ENCODE measurements around the gene GRID2. TPM values are rescaled to one million over a fixed set of nuclear protein-coding genes. Genes with fewer than 3 reads are reported as not detected.
"Not testable (repeated sequence)": the region's sequence is repeated elsewhere in the genome, so short reads cannot be mapped to it uniquely, and the experiment has no call there.

The GRID2 gene
- total and polyA plus RNA-seq, 9 of the 15 experiments (the other 6 are each of a cell fraction or from before 2014, with no cell fraction given), result 0.04 TPM; not detected in 7

GRCh38 chr4:93299118-93299517 is 995.4 kb downstream of the GRID2 start (continued):
- TF ChIP-seq, protein P1, sequence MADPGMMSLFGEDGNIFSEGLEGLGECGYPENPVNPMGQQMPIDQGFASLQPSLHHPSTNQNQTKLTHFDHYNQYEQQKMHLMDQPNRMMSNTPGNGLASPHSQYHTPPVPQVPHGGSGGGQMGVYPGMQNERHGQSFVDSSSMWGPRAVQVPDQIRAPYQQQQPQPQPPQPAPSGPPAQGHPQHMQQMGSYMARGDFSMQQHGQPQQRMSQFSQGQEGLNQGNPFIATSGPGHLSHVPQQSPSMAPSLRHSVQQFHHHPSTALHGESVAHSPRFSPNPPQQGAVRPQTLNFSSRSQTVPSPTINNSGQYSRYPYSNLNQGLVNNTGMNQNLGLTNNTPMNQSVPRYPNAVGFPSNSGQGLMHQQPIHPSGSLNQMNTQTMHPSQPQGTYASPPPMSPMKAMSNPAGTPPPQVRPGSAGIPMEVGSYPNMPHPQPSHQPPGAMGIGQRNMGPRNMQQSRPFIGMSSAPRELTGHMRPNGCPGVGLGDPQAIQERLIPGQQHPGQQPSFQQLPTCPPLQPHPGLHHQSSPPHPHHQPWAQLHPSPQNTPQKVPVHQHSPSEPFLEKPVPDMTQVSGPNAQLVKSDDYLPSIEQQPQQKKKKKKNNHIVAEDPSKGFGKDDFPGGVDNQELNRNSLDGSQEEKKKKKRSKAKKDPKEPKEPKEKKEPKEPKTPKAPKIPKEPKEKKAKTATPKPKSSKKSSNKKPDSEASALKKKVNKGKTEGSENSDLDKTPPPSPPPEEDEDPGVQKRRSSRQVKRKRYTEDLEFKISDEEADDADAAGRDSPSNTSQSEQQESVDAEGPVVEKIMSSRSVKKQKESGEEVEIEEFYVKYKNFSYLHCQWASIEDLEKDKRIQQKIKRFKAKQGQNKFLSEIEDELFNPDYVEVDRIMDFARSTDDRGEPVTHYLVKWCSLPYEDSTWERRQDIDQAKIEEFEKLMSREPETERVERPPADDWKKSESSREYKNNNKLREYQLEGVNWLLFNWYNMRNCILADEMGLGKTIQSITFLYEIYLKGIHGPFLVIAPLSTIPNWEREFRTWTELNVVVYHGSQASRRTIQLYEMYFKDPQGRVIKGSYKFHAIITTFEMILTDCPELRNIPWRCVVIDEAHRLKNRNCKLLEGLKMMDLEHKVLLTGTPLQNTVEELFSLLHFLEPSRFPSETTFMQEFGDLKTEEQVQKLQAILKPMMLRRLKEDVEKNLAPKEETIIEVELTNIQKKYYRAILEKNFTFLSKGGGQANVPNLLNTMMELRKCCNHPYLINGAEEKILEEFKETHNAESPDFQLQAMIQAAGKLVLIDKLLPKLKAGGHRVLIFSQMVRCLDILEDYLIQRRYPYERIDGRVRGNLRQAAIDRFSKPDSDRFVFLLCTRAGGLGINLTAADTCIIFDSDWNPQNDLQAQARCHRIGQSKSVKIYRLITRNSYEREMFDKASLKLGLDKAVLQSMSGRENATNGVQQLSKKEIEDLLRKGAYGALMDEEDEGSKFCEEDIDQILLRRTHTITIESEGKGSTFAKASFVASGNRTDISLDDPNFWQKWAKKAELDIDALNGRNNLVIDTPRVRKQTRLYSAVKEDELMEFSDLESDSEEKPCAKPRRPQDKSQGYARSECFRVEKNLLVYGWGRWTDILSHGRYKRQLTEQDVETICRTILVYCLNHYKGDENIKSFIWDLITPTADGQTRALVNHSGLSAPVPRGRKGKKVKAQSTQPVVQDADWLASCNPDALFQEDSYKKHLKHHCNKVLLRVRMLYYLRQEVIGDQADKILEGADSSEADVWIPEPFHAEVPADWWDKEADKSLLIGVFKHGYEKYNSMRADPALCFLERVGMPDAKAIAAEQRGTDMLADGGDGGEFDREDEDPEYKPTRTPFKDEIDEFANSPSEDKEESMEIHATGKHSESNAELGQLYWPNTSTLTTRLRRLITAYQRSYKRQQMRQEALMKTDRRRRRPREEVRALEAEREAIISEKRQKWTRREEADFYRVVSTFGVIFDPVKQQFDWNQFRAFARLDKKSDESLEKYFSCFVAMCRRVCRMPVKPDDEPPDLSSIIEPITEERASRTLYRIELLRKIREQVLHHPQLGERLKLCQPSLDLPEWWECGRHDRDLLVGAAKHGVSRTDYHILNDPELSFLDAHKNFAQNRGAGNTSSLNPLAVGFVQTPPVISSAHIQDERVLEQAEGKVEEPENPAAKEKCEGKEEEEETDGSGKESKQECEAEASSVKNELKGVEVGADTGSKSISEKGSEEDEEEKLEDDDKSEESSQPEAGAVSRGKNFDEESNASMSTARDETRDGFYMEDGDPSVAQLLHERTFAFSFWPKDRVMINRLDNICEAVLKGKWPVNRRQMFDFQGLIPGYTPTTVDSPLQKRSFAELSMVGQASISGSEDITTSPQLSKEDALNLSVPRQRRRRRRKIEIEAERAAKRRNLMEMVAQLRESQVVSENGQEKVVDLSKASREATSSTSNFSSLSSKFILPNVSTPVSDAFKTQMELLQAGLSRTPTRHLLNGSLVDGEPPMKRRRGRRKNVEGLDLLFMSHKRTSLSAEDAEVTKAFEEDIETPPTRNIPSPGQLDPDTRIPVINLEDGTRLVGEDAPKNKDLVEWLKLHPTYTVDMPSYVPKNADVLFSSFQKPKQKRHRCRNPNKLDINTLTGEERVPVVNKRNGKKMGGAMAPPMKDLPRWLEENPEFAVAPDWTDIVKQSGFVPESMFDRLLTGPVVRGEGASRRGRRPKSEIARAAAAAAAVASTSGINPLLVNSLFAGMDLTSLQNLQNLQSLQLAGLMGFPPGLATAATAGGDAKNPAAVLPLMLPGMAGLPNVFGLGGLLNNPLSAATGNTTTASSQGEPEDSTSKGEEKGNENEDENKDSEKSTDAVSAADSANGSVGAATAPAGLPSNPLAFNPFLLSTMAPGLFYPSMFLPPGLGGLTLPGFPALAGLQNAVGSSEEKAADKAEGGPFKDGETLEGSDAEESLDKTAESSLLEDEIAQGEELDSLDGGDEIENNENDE (IDR thresholded peaks at IDR 0.05; ENCODE audit: low read depth, low read length), result no peak

- ATAC-seq; H3K27me3 ChIP-seq (ENCODE audit: control insufficient read depth in 2 of 2, insufficient read depth in 2 of 2, low read length in 2 of 2); BruUV-seq (replicated peaks); FAIRE-seq; H3K27ac ChIP-seq (ENCODE audit: extremely low read depth, low read depth, low read length); H3K4me3 ChIP-seq; intact Hi-C loops (cut with micrococcal nuclease); H4K20me1 ChIP-seq (replicated peaks; ENCODE audit: control insufficient read depth, insufficient read depth, low read length); DNase-seq (ENCODE audit: extremely low read depth in 1 of 4, low spot score in 3 of 4); H2AFZ ChIP-seq (ENCODE audit: low read depth, low read length); H3K4me2 ChIP-seq (ENCODE audit: insufficient read depth, low read length); H3K9me1 ChIP-seq (ENCODE audit: control insufficient read depth, insufficient read depth, low read length); H3K9ac ChIP-seq (ENCODE audit: insufficient read depth in 1 of 2, low read depth in 2 of 2, low read length in 2 of 2); H3K79me2 ChIP-seq (ENCODE audit: control insufficient read depth, insufficient read depth, low read length); POLR2A ChIA-PET; in situ Hi-C loops (cut with MboI); H3K9me3 ChIP-seq (replicated peaks; ENCODE audit: control insufficient read depth, insufficient read depth, low read depth, low read length); H3K36me3 ChIP-seq (ENCODE audit: control insufficient read depth, insufficient read depth, low read length); CTCF ChIA-PET (ENCODE audit: low intra/inter-chr PET ratio); H3K4me1 ChIP-seq (replicated peaks in 1 of 2; ENCODE audit: control insufficient read depth in 2 of 2, insufficient read depth in 2 of 2, low read length in 2 of 2): not testable (repeated sequence)
- 0% methylated on average over 6 of the region's 6 CpGs for WGBS (ENCODE audit: insufficient coverage, low coverage, missing lambda C conversion rate)
Observed at GRCh38 chr4:93300780-93301555, 997.2 kb downstream of the GRID2 start.
